A549 (cell line): ENCODE data around the gene CACNG8.

Experiments
- EP300 ChIP-seq, 2 experiments: fragments of >200 bp; sonication (Bioruptor Twin); formaldehyde crosslinking; IDR thresholded peaks; 2 replicates in 1 of 2; 3 replicates in 1 of 2; pipeline ENCODE4 v1.6.1; 2016 to 2017
- ESRRA ChIP-seq: fragments of 150-350 bp; IDR thresholded peaks from 2 replicates; pipeline ENCODE4 v1.6.1; 2014; ENCODE audit warnings: mild to moderate bottlenecking, low read length, borderline replicate concordance
- MAZ ChIP-seq: fragments of 150-350 bp; IDR thresholded peaks from 2 replicates; pipeline ENCODE4 v1.6.1; 2014; ENCODE audit warnings: antibody characterized with exemption, low read depth, low read length, borderline replicate concordance
- RFX5 ChIP-seq: fragments of 450-650 bp; IDR thresholded peaks from 2 replicates; pipeline ENCODE4 v1.7.1; 2014; ENCODE audit warnings: antibody characterized with exemption, mild to moderate bottlenecking, moderate library complexity
- SMC3 ChIP-seq: fragments of >200 bp; sonication (Bioruptor Twin); formaldehyde crosslinking; IDR thresholded peaks from 3 replicates; pipeline ENCODE4 v1.6.1; 2018; ENCODE audit warnings: inconsistent platforms
- ZNF302 ChIP-seq: fragments of 250-450 bp; sonication (Bioruptor Pico); IDR thresholded peaks from 2 replicates; pipeline ENCODE4 v1.9.0; 2021; ENCODE audit warnings: inconsistent platforms, mild to moderate bottlenecking, moderate library complexity

- TF ChIP-seq EP300 (IDR thresholded peaks at IDR 0.05) (no peak), RFX5 (no peak), ZNF302 (no peak), MAZ (no peak), SMC3 (no peak), ESRRA (no peak)
Observed at GRCh38 chr19:53916004-53916403, 46.7 kb upstream of the CACNG8 start.
